ENCODE measurements around the gene CERS2. TPM values are rescaled to one million over a fixed set of nuclear protein-coding genes. Genes with fewer than 3 reads are reported as not detected.
A peak's percentile ranks its signal among the peaks of the same experiment; 100 is the strongest.
"Not testable (repeated sequence)": the region's sequence is repeated elsewhere in the genome, so short reads cannot be mapped to it uniquely, and the experiment has no call there.

Gene CERS2
- total RNA-seq, 1 donor from 2014 or later: 156 TPM

DNA sequence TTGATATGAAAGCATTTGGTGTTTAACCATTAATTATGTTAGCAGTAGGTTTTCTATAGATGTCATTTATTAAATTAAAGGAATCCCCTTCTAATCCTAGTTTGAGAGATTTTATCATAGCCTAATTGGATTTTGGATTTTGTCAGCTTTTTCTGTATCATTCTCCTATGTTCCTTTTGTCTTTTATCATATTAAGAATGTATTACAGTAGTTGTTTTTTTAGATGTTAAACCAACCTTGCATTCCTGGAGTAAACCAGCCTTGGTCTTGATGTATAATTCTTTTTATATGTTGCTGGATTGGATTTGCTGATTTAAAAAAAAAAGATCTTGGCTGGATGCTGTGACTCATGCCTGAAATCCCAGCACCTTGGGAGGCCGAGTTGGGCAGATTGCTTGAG is 42.9 kb downstream of the CERS2 start:
- no peaks in the 10 kb centered on the region for H3K27me3 Mint-ChIP-seq (ENCODE audit: low read depth)
- H3K36me3 Mint-ChIP-seq (ENCODE audit: low read depth): peaks cover 51% of the 10 kb centered on the region
- DNase-seq (ENCODE audit: low read depth, low spot score): no peak
- H3K9me3 Mint-ChIP-seq: peaks cover 3% of the 10 kb centered on the region
- H3K4me3 Mint-ChIP-seq: peak overlapping the region; percentile 28
- peaks cover 12% of the 10 kb centered on the region for H3K4me1 Mint-ChIP-seq
- TF ChIP-seq, protein P1, sequence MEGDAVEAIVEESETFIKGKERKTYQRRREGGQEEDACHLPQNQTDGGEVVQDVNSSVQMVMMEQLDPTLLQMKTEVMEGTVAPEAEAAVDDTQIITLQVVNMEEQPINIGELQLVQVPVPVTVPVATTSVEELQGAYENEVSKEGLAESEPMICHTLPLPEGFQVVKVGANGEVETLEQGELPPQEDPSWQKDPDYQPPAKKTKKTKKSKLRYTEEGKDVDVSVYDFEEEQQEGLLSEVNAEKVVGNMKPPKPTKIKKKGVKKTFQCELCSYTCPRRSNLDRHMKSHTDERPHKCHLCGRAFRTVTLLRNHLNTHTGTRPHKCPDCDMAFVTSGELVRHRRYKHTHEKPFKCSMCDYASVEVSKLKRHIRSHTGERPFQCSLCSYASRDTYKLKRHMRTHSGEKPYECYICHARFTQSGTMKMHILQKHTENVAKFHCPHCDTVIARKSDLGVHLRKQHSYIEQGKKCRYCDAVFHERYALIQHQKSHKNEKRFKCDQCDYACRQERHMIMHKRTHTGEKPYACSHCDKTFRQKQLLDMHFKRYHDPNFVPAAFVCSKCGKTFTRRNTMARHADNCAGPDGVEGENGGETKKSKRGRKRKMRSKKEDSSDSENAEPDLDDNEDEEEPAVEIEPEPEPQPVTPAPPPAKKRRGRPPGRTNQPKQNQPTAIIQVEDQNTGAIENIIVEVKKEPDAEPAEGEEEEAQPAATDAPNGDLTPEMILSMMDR (conservative IDR thresholded peaks at IDR 0.05): no peak
- H3K27ac Mint-ChIP-seq (ENCODE audit: unreplicated experiment): no peak overlapping the region

DNA sequence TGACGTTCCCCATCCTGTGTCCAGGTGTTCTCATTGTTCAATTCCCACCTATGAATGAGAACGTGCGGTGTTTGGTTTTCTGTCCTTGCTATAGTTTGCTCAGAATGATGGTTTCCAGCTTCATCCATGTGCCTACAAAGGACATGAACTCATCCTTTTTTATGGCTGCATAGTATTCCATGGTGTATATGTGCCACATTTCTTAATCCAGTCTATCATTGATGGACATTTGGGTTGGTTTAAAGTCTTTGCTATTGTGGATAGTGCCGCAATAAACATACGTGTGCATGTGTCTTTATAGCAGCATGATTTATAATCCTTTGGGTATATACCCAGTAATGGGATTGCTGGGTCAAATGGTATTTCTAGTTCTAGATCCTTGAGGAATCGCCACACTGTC is 45.9 kb downstream of the CERS2 start:
- H3K27me3 Mint-ChIP-seq (ENCODE audit: low read depth); H3K4me3 Mint-ChIP-seq; H3K27ac Mint-ChIP-seq (ENCODE audit: unreplicated experiment); DNase-seq (ENCODE audit: low read depth, low spot score); H3K9me3 Mint-ChIP-seq: not testable (repeated sequence)
- Mint-ChIP-seq H3K36me3 (ENCODE audit: low read depth) (peaks cover 42% of the 10 kb centered on the region), H3K4me1 (peaks cover 25% of the 10 kb centered on the region)

DNA sequence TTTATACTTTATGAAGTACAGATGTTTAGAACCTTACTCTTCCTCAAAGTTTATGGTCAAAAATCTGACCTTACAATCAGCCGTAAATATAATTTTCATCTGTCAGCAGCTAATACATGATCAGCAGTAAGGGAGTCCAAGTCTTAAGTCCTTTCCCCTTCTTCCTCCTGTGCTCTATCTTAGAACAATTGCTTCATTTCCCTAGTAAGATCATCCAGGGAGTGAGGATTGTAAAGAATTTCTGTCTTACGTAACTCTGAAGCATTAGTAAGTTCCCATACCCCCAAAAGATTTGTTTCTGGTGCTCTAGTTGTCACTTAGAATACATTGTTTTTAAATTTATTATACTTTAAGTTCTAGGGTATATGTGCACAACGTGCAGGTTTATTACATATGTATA is 46.3 kb downstream of the CERS2 start:
- TF ChIP-seq, protein P1 (conservative IDR thresholded peaks at IDR 0.05): no peak
- no peaks in the 10 kb centered on the region for H3K27me3 Mint-ChIP-seq (ENCODE audit: low read depth)
- H3K27ac Mint-ChIP-seq (ENCODE audit: unreplicated experiment): no peak overlapping the region
- no peak for DNase-seq (ENCODE audit: low read depth, low spot score)
- peak overlapping the region; percentile 76 for H3K4me3 Mint-ChIP-seq
- peaks cover 25% of the 10 kb centered on the region for H3K4me1 Mint-ChIP-seq
- peaks cover 42% of the 10 kb centered on the region for H3K36me3 Mint-ChIP-seq (ENCODE audit: low read depth)
- peaks cover 3% of the 10 kb centered on the region for H3K9me3 Mint-ChIP-seq

GRCh38 chr1:150927624-150928023 is 47.0 kb downstream of the CERS2 start:
- Mint-ChIP-seq H3K4me3 (peak overlapping the region; percentile 100), H3K27me3 (ENCODE audit: low read depth) (no peaks in the 10 kb centered on the region), H3K4me1 (peaks cover 25% of the 10 kb centered on the region), H3K27ac (ENCODE audit: unreplicated experiment) (no peak overlapping the region), H3K9me3 (peaks cover 3% of the 10 kb centered on the region), H3K36me3 (ENCODE audit: low read depth) (peaks cover 40% of the 10 kb centered on the region)
- no peak for DNase-seq (ENCODE audit: low read depth, low spot score)
- TF ChIP-seq, protein P1 (conservative IDR thresholded peaks at IDR 0.05): no peak

GRCh38 chr1:150926097-150926741 is 48.4 kb downstream of the CERS2 start, which contains the start of gene SETDB1:
Gene SETDB1 (plus strand): TSS chr1:150926363. CDS start chr1:150927715, 1,352 bp downstream.
- DNase-seq (ENCODE audit: low read depth, low spot score): peak; percentile 93
- Mint-ChIP-seq H3K36me3 (ENCODE audit: low read depth) (peaks cover 30% of the 10 kb centered on the region), H3K4me3 (peak within 1 kb of the TSS; percentile 100), H3K4me1 (peaks cover 25% of the 10 kb centered on the region), H3K27me3 (ENCODE audit: low read depth) (no peaks in the 10 kb centered on the region), H3K27ac (ENCODE audit: unreplicated experiment) (peak within 1 kb of the TSS; percentile 100), H3K9me3 (no peaks in the 10 kb centered on the region)
- TF ChIP-seq, protein P1 (conservative IDR thresholded peaks at IDR 0.05): no peak

GRCh38 chr1:150925080-150925479 is 49.6 kb downstream of the CERS2 start:
- no peak overlapping the region for H3K27ac Mint-ChIP-seq (ENCODE audit: unreplicated experiment)
- H3K4me3 Mint-ChIP-seq: peak overlapping the region; percentile 74
- no peaks in the 10 kb centered on the region for H3K9me3 Mint-ChIP-seq
- peaks cover 25% of the 10 kb centered on the region for H3K4me1 Mint-ChIP-seq
- peaks cover 23% of the 10 kb centered on the region for H3K36me3 Mint-ChIP-seq (ENCODE audit: low read depth)
- TF ChIP-seq, protein P1 (conservative IDR thresholded peaks at IDR 0.05): no peak
- no peaks in the 10 kb centered on the region for H3K27me3 Mint-ChIP-seq (ENCODE audit: low read depth)
- no peak for DNase-seq (ENCODE audit: low read depth, low spot score)

Measured in neural crest cell (in vitro differentiated cells).